Measurements from ENCODE around the gene HGS. TPM values are rescaled to one million over a fixed set of nuclear protein-coding genes. Genes with fewer than 3 reads are reported as not detected.

Gene HGS
- total RNA-seq, 4 donors from 2014 or later: 48.2 to 86.8 (median 84.0) TPM

DNA sequence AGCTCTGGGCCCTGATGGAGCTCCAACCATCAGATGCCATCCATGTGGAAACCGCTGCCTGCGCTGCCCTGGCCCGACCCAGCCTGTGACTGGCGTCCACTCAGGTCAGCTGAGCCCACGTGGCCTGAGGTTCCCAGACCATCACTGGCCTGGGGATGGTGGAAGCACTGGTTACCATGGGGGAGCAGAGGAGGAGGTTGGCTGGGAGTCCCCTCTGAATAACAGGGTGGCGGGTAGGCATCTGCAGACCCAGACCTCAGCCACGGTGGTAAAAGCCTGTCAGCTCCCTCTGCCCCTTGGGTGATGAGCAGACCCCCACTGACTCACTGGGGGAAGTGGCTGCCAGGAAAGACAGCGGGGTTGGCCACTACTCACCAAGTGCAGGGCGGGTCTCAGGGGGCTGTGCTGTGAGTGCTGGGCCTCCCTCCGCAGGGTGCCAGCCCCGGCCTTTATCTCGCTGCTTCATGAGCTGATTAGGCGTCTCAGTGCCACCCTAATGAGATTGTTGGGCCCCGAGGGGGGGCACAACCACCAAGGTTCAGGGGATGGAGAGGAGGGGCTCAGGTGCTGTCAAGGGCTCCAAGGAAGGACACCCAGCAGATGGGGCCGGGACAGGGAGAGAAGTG, 27.6 kb upstream of the HGS start, which contains the start of gene PDE6G:
Gene PDE6G (minus strand): TSS at position 425 of the 626 bp plus-strand sequence. CDS start 3,237 bp downstream, outside the sequence.
- no peak for DNase-seq
- H3K27ac ChIP-seq: no peak within 1 kb of the TSS
- peaks cover 0 to 42% (median 0%) of the 10 kb centered on the region in 4 donors for H3K27me3 ChIP-seq
- H3K9me3 ChIP-seq: no peaks in the 10 kb centered on the region
- H3K4me3 ChIP-seq: no peak within 1 kb of the TSS
- TF ChIP-seq POLR2A (IDR thresholded peaks at IDR 0.05): no peak
- no peak for TF ChIP-seq CTCF (IDR thresholded peaks at IDR 0.05)
- intact Hi-C loops (cut with DNase I): no loop called here
- WGBS, 2 donors: no CpG with 5 or more reads among the region's 15 CpGs
- H3K4me1 ChIP-seq: peaks cover 0 to 23% (median 5%) of the 10 kb centered on the region in 3 donors
- no peaks in the 10 kb centered on the region for H3K36me3 ChIP-seq

- no peak for TF ChIP-seq POLR2A (IDR thresholded peaks at IDR 0.05)
- TF ChIP-seq CTCF (IDR thresholded peaks at IDR 0.05): no peak
- DNase-seq: no peak
- H3K27ac ChIP-seq: no peak overlapping the region
- H3K9me3 ChIP-seq: no peaks in the 10 kb centered on the region
- H3K4me1 ChIP-seq: peaks cover 0 to 28% (median 5%) of the 10 kb centered on the region in 3 donors
- no peak overlapping the region for H3K4me3 ChIP-seq
- H3K27me3 ChIP-seq: peaks cover 0 to 36% (median 0%) of the 10 kb centered on the region in 4 donors
- H3K36me3 ChIP-seq: no peaks in the 10 kb centered on the region
- 51% methylated on average over 2 of the region's 4 CpGs; no CpG with 5 or more reads in 1 of the 2 donors for WGBS, 2 donors
- intact Hi-C loops (cut with DNase I): no loop called here
Measured at GRCh38 chr17:81656835-81657234, 27.0 kb upstream of the HGS start.

GRCh38 chr17:81659038-81659437, 24.8 kb upstream of the HGS start:
- intact Hi-C loops (cut with DNase I): no loop called here
- Histone ChIP-seq H3K36me3 (peaks cover 0 to 2% (median 0%) of the 10 kb centered on the region in 3 donors), H3K9me3 (no peaks in the 10 kb centered on the region), H3K27me3 (peaks cover 0 to 14% (median 0%) of the 10 kb centered on the region in 4 donors), H3K4me3 (no peak overlapping the region), H3K27ac (peak overlapping the region in 3 of 4 donors; percentile 47 to 85 (median 80)), H3K4me1 (peaks cover 0 to 37% (median 9%) of the 10 kb centered on the region in 3 donors)
- no peak for TF ChIP-seq POLR2A (IDR thresholded peaks at IDR 0.05)
- TF ChIP-seq CTCF (IDR thresholded peaks at IDR 0.05): no peak
- DNase-seq: no peak
- WGBS, 2 donors: 59 to 73% methylated on average over 5 of the region's 5 CpGs

DNA sequence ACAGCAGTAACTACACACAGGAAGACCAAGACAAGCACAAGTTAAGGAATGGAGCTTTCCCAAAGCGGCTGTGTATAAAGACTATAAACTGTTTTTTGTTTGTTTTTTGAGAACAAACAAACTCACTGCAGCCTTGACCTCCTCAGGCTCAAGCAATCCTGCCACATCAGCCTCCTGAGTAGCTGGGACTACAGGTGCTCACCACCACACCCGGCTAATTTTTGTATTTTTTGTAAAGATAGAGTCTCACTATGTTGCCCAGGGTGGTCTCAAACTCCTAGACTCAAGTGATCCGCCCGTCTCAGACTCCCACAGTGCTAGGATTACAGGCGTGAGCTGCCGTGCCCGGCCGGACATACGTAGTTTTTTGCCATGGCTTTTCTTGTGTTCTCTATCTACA, 23.4 kb upstream of the HGS start:
- TF ChIP-seq CTCF (IDR thresholded peaks at IDR 0.05): no peak
- TF ChIP-seq POLR2A (IDR thresholded peaks at IDR 0.05): no peak
- Histone ChIP-seq H3K4me1 (peaks cover 10 to 51% (median 22%) of the 10 kb centered on the region in 3 donors), H3K27ac (peak overlapping the region in 3 of 4 donors; percentile 78 to 85 (median 80)), H3K4me3 (no peak overlapping the region), H3K9me3 (no peaks in the 10 kb centered on the region), H3K27me3 (peaks cover 0 to 1% (median 0%) of the 10 kb centered on the region in 4 donors), H3K36me3 (peaks cover 0 to 15% (median 0%) of the 10 kb centered on the region in 3 donors)
- intact Hi-C loops (cut with DNase I): no loop called here
- WGBS, 2 donors: 91 to 96% methylated on average over 6 to 9 of the region's 9 CpGs
- DNase-seq: no peak

DNA sequence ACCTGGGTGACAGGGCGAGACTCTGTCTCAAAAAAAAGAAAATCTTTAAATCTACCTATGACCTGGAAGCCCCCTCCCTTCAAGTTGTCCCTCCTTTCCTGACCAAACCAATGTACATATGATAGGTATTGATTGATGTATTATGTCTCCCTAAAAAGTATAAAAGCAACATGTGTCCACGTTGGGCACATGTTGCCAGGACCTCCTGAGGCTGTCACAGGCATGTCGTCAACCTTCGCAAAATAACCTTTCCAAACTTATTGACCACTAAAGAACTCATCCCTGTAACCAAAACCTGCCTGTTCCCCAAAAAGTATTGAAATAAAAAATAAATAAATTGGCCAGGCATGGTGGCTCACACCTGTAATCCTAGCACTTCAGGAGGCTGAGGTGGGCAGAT, 21.8 kb upstream of the HGS start:
- H3K4me1 ChIP-seq: peaks cover 16 to 61% (median 27%) of the 10 kb centered on the region in 3 donors
- no peak for TF ChIP-seq CTCF (IDR thresholded peaks at IDR 0.05)
- TF ChIP-seq POLR2A (IDR thresholded peaks at IDR 0.05): no peak
- no peaks in the 10 kb centered on the region for H3K27me3 ChIP-seq
- H3K4me3 ChIP-seq: no peak overlapping the region
- intact Hi-C loops (cut with DNase I): no loop called here
- no peak for DNase-seq
- no peaks in the 10 kb centered on the region for H3K9me3 ChIP-seq
- WGBS, 2 donors: 87 to 92% methylated on average over 4 of the region's 4 CpGs
- H3K27ac ChIP-seq: no peak overlapping the region
- peaks cover 0 to 15% (median 0%) of the 10 kb centered on the region in 3 donors for H3K36me3 ChIP-seq

Data from esophagus squamous epithelium (tissue), 5 donors.